Ovary (tissue), 3 donors: ENCODE results near the gene RASL10A.

Experiments used
- CTCF ChIP-seq, 3 donors: fragments of 450-650 bp in 2 of 3; fragments of 200-600 bp in 1 of 3; IDR thresholded peaks; one replicate each; pipeline versions ENCODE4 v1.5.1 to v1.8.0; 2016 to 2022; ENCODE audit warnings: antibody characterized with exemption in 3 of 3, mild to moderate bottlenecking in 1 of 3
- EP300 ChIP-seq: sonication (generic); formaldehyde crosslinking; IDR thresholded peaks from one replicate; pipeline ENCODE4 v1.6.1; 2017; ENCODE audit warnings: antibody characterized with exemption
- POLR2A ChIP-seq: fragments of 450-650 bp; IDR thresholded peaks from one replicate; pipeline ENCODE4 v1.6.1; 2017; ENCODE audit warnings: antibody characterized with exemption, mild to moderate bottlenecking, moderate library complexity
- donor health status: DM: no; HTN: no; CAD: no.

GRCh38 chr22:29265929-29266328 is 49.6 kb downstream of the RASL10A start:
- TF ChIP-seq POLR2A (no peak), CTCF (IDR thresholded peaks at IDR 0.05) (no peak), EP300 (no peak)
